Measurements from ENCODE around the gene SLC9C1. TPM values are rescaled to one million over a fixed set of nuclear protein-coding genes. Genes with fewer than 3 reads are reported as not detected.
A peak's percentile ranks its signal among the peaks of the same experiment; 100 is the strongest.

SLC9C1 gene
- total RNA-seq, 1 donor from 2014 or later: 0.99 TPM

DNA sequence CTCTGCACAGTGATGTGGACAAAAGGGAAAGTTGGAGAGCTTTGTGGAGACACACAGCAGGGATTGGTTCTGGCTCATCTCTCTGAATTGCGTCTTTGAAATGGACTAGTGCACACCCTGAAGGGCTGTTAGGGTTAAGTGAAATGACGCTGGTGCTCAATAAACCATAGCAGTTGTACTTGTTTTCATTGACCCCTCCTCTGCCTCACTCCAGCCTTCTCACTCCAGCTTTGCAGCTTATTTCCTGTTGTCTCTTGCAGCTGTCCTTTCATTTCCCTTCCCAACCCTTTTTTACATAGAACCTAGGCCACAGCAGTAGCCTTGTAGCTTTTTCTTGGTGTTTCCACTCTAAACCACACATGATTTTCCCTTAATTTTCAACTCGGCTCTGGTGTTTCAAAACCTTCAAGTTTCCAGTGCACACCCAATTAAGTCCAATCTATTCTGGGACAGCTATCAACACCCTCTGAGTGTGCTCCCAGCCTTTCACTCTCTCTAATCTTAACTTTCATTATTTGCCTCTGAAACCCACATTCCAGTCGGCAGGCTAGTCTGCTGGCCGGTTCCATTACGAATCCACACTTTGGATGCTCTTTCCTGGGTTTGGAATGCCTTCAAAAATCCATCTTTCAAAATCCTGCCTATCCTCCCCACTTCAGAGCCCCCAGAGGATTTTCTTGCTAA lies 201.4 kb downstream of the SLC9C1 start:
- peaks cover 4% of the 10 kb centered on the region for H3K9me3 Mint-ChIP-seq
- H3K27ac Mint-ChIP-seq: peak overlapping the region; percentile 71
- H3K4me1 Mint-ChIP-seq (ENCODE audit: unreplicated experiment): peaks cover 41% of the 10 kb centered on the region
- peaks cover 6% of the 10 kb centered on the region for H3K27me3 Mint-ChIP-seq
- TF ChIP-seq, protein P1, sequence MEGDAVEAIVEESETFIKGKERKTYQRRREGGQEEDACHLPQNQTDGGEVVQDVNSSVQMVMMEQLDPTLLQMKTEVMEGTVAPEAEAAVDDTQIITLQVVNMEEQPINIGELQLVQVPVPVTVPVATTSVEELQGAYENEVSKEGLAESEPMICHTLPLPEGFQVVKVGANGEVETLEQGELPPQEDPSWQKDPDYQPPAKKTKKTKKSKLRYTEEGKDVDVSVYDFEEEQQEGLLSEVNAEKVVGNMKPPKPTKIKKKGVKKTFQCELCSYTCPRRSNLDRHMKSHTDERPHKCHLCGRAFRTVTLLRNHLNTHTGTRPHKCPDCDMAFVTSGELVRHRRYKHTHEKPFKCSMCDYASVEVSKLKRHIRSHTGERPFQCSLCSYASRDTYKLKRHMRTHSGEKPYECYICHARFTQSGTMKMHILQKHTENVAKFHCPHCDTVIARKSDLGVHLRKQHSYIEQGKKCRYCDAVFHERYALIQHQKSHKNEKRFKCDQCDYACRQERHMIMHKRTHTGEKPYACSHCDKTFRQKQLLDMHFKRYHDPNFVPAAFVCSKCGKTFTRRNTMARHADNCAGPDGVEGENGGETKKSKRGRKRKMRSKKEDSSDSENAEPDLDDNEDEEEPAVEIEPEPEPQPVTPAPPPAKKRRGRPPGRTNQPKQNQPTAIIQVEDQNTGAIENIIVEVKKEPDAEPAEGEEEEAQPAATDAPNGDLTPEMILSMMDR (conservative IDR thresholded peaks at IDR 0.05): no peak
- no peak for DNase-seq (ENCODE audit: extremely low spot score, unreplicated experiment)
- H3K36me3 Mint-ChIP-seq: peaks cover 12% of the 10 kb centered on the region
- peak overlapping the region; percentile 38 for H3K4me3 Mint-ChIP-seq

DNA sequence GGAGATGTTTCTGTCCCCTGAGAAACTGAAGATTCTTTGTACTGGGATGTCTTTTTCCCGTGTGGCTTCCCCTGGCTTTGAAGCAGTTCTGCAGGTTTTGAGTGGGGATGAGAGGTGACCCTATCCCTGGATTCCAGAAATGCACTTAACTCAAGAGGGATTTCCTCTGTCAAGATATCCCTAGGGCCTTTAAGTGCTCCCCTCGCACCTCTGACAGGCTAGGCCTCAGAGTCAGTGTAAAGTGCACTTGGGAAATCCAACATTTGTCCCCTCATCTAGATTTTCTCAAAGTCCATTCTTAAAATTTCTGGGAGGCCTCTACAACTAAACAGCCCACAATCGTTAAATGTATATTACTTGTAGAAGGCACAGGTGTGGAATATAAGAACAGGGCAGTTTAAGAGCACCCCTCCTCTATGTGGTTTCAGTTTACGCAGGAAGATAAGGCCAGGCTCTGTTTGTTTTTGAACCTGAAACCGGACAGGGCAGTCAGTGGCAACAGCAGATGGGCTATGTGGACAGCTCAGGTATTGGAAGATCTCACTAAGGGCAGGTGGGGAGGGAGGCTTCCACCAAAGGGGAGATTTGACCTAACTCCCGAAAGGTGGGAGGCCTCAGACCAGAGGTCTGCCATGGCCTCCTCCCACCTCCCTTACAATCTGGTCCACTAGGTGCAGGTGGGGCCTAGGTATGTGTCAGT lies 203.0 kb downstream of the SLC9C1 start:
- H3K36me3 Mint-ChIP-seq: peaks cover 12% of the 10 kb centered on the region
- peaks cover 4% of the 10 kb centered on the region for H3K9me3 Mint-ChIP-seq
- H3K4me1 Mint-ChIP-seq (ENCODE audit: unreplicated experiment): peaks cover 50% of the 10 kb centered on the region

More for the DNA sequence above, 203.0 kb downstream of the SLC9C1 start:
- no peak for DNase-seq (ENCODE audit: extremely low spot score, unreplicated experiment)
- Mint-ChIP-seq H3K4me3 (peak overlapping the region; percentile 24), H3K27ac (peak overlapping the region; percentile 62), H3K27me3 (peaks cover 13% of the 10 kb centered on the region)
- TF ChIP-seq, protein P1 (conservative IDR thresholded peaks at IDR 0.05): no peak

Small RNAs within 50 kb of the gene (microRNA-seq; reads per million reads assigned to microRNA genes)
- not detected for gene MIR567

Other genes with a start within 250 kb of the SLC9C1 start
- 8.4 and 11.9 TPM in 2 replicates for gene C3orf52, start 207.8 kb downstream of the SLC9C1 start, total RNA-seq (ENCODE audit: low replicate concordance)
- not detected in 2 replicates for gene GCSAM, start 161.0 kb downstream of the SLC9C1 start, total RNA-seq (ENCODE audit: low replicate concordance)
- 11.9 and 20.1 TPM in 2 replicates for gene CD200, start 38.9 kb upstream of the SLC9C1 start, total RNA-seq (ENCODE audit: low replicate concordance)
- gene BTLA, start 205.3 kb upstream of the SLC9C1 start, total RNA-seq (ENCODE audit: low replicate concordance): not detected in 2 replicates